AG08396 (cell line): ENCODE results near the gene RNF112.
"Not testable (repeated sequence)": the region's sequence is repeated elsewhere in the genome, so short reads cannot be mapped to it uniquely, and the experiment has no call there.

Experiments
- DNase-seq: peaks from one replicate; pipeline ENCODE4 v3.0.0; 2012; ENCODE audit warnings: low spot score, mixed read lengths

Gene RNF112

GRCh38 chr17:19414396-19415280 lies 3.6 kb downstream of the RNF112 start:
- no peak for DNase-seq

GRCh38 chr17:19415311-19415710 lies 4.3 kb downstream of the RNF112 start:
- no peak for DNase-seq

- DNase-seq = no peak
These were observed 5.1 kb downstream of the RNF112 start for GRCh38 chr17:19415806-19416775.

- no peak for DNase-seq
These were observed 6.6 kb downstream of the RNF112 start for GRCh38 chr17:19417611-19418010.

- DNase-seq = no peak
These were observed 7.4 kb downstream of the RNF112 start for GRCh38 chr17:19418251-19418992.

- DNase-seq = no peak
These were observed 10.2 kb downstream of the RNF112 start for GRCh38 chr17:19421219-19421618.

- no peak for DNase-seq
These were observed 10.9 kb downstream of the RNF112 start for GRCh38 chr17:19421926-19422325.

GRCh38 chr17:19424934-19425868 lies 14.2 kb downstream of the RNF112 start:
- DNase-seq = peak; percentile 25

- DNase-seq = no peak
These were observed 15.6 kb downstream of the RNF112 start for GRCh38 chr17:19426631-19427030.

- no peak for DNase-seq
These were observed 20.7 kb downstream of the RNF112 start for GRCh38 chr17:19431691-19432090.

GRCh38 chr17:19433255-19433654 lies 22.2 kb downstream of the RNF112 start:
- DNase-seq = no peak

GRCh38 chr17:19433727-19434340 lies 22.8 kb downstream of the RNF112 start:
- DNase-seq = no peak

GRCh38 chr17:19440421-19440820 lies 29.4 kb downstream of the RNF112 start:
- DNase-seq = no peak

GRCh38 chr17:19441288-19441687 lies 30.3 kb downstream of the RNF112 start:
- DNase-seq = not testable (repeated sequence)

- no peak for DNase-seq
These were observed 31.7 kb downstream of the RNF112 start for GRCh38 chr17:19442731-19443130.

GRCh38 chr17:19443148-19443547 lies 32.1 kb downstream of the RNF112 start:
- no peak for DNase-seq

- DNase-seq = no peak
These were observed 34.1 kb downstream of the RNF112 start for GRCh38 chr17:19445105-19445504.

GRCh38 chr17:19446577-19446976 lies 35.5 kb downstream of the RNF112 start:
- not testable (repeated sequence) for DNase-seq

GRCh38 chr17:19447085-19447583 lies 36.1 kb downstream of the RNF112 start:
- DNase-seq = peak; percentile 88
